HepG2 (cell line): ENCODE results near the gene CTF1.

Experiments used
- KLF12 ChIP-seq: sonication (generic); formaldehyde crosslinking; IDR thresholded peaks from 2 replicates; pipeline ENCODE4 v1.4.0; 2020; ENCODE audit warnings: missing genetic modification reagents, borderline replicate concordance
- NCOA5 ChIP-seq: sonication (generic); formaldehyde crosslinking; IDR thresholded peaks from 2 replicates; pipeline ENCODE4 v1.4.0; 2020; ENCODE audit warnings: missing genetic modification reagents
- POLR2A ChIP-seq, 2 experiments: IDR thresholded peaks; 2 replicates each; pipeline ENCODE4 v1.6.1; 2011; ENCODE audit warnings: low read depth in 2 of 2, low read length in 2 of 2, mild to moderate bottlenecking in 1 of 2, moderate library complexity in 1 of 2; ENCODE audit not compliant: insufficient read depth in 1 of 2
- RAD21 ChIP-seq: fragments of 450-650 bp; formaldehyde crosslinking; IDR thresholded peaks from 2 replicates; pipeline ENCODE4 v1.5.0; 2020; ENCODE audit warnings: mild to moderate bottlenecking
- RFX1 ChIP-seq: fragments of 450-650 bp; IDR thresholded peaks from 2 replicates; pipeline ENCODE4 v1.6.1; 2017
- SMAD9 ChIP-seq: sonication (generic); formaldehyde crosslinking; IDR thresholded peaks from 2 replicates; pipeline ENCODE4 v1.5.1; 2020; ENCODE audit warnings: mild to moderate bottlenecking, missing genetic modification reagents
- ZNF550 ChIP-seq: sonication (generic); formaldehyde crosslinking; IDR thresholded peaks from 2 replicates; pipeline ENCODE4 v1.4.0; 2020; ENCODE audit warnings: mild to moderate bottlenecking, missing genetic modification reagents, borderline replicate concordance
- ZNF788 ChIP-seq: sonication (generic); formaldehyde crosslinking; IDR thresholded peaks from 2 replicates; pipeline ENCODE4 v1.5.0; 2020; ENCODE audit warnings: mild to moderate bottlenecking, missing genetic modification reagents, borderline replicate concordance
- ZNF816 ChIP-seq: sonication (generic); formaldehyde crosslinking; IDR thresholded peaks from 2 replicates; pipeline ENCODE4 v1.8.0; 2022; ENCODE audit warnings: missing genetic modification reagents, mild to moderate bottlenecking, borderline replicate concordance
- TF ChIP-seq, protein P1 (sequence below): sonication (generic); formaldehyde crosslinking; IDR thresholded peaks from 2 replicates; pipeline ENCODE4 v1.5.0; 2020; ENCODE audit warnings: mild to moderate bottlenecking, missing genetic modification reagents, moderate library complexity
- TF ChIP-seq, protein P2 (sequence below): sonication (generic); formaldehyde crosslinking; IDR thresholded peaks from 2 replicates; pipeline ENCODE4 v1.8.1; 2023; ENCODE audit warnings: missing genetic modification reagents, mild to moderate bottlenecking, borderline replicate concordance

DNA sequence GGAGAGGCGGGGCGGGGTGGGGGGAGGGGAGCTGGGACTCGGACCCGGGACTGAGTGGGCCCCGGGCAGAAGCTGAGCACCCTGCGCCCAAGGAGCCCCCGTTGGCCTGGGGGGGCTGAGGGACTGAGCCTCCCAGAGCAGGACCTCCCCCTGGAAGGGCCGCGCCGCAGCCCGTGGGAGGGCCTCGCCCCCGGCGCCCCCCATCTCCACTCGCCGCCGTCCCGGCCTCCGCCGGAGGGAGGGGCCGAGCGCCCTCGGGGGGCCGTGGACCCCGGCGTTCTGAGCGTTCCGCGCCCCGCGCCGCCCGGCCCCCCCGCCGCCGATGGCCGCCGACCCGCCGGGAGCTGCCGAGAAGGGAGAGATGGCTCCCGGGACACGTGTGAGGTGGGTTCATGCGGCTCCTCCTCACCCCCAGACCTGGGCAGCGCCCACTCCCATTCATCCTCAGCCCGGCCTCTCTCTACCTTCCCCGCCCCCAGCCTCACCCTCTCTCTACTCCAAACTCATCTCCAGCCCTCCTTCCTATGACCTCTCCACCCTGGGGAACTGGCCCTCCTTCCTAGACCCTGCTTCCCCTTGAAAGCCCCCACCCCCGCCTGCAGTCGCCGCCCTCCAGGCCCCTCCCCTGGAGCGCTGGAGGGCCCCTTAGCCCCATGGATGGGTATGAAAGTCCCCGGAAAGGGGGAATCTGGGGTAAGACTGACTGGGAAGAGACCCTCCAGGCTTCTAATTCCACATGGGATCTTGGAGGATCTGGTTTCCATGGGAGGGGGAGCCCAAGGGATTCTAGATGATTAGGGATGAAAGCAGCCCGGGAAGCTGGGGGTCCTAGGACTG is 27.9 kb downstream of the CTF1 start:
- TF ChIP-seq ZNF788 (CRISPR knock-in tag) (no peak), ZNF816 (CRISPR knock-in tag) (no peak), POLR2A (IDR thresholded peaks at IDR 0.05; ENCODE audit: insufficient read depth in 1 of 2, low read depth in 2 of 2, low read length in 2 of 2) (no peak), NCOA5 (CRISPR knock-in tag) (no peak), RFX1 (no peak), KLF12 (CRISPR knock-in tag) (no peak), SMAD9 (no peak), RAD21 (CRISPR knock-in tag) (no peak), ZNF550 (no peak)
- TF ChIP-seq, protein P1, sequence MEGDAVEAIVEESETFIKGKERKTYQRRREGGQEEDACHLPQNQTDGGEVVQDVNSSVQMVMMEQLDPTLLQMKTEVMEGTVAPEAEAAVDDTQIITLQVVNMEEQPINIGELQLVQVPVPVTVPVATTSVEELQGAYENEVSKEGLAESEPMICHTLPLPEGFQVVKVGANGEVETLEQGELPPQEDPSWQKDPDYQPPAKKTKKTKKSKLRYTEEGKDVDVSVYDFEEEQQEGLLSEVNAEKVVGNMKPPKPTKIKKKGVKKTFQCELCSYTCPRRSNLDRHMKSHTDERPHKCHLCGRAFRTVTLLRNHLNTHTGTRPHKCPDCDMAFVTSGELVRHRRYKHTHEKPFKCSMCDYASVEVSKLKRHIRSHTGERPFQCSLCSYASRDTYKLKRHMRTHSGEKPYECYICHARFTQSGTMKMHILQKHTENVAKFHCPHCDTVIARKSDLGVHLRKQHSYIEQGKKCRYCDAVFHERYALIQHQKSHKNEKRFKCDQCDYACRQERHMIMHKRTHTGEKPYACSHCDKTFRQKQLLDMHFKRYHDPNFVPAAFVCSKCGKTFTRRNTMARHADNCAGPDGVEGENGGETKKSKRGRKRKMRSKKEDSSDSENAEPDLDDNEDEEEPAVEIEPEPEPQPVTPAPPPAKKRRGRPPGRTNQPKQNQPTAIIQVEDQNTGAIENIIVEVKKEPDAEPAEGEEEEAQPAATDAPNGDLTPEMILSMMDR (CRISPR knock-in tag), result no peak
- TF ChIP-seq, protein P2, sequence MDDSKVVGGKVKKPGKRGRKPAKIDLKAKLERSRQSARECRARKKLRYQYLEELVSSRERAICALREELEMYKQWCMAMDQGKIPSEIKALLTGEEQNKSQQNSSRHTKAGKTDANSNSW, result no peak
